C4-2B (cell line): ENCODE measurements around the gene KIAA0232.

Source experiments
- H3K27ac ChIP-seq: fragments of 450-650 bp; 2 replicates; pipeline ENCODE4 v1.5.1; 2017
- ZFX ChIP-seq: fragments of 450-650 bp; IDR thresholded peaks from 2 replicates; pipeline ENCODE4 v1.6.1; 2017
- TF ChIP-seq, protein P1 (sequence below): fragments of 450-650 bp; conservative IDR thresholded peaks from 2 replicates; pipeline ENCODE4 v1.5.1; 2017; ENCODE audit warnings: mild to moderate bottlenecking

Gene KIAA0232

DNA sequence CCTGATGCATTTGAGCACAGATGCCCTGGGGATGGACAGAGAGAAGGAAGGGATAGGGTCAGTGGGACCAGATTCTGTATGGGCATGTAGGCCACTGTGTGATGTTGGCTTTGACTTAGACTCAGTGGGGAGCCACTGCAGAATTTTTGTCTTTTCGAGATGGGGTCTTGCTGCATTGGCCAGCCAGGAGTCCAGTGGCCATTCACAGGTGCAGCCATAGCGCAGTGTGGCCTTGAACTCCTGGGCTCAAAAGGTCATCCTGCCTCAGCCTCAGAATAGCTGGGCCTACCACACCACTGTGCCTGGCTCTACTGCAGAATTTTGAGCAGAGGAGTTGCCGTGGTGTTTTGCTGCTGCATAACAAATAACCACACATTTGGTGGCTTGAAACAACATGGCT, 149.9 kb downstream of the KIAA0232 start:
- TF ChIP-seq, protein P1, sequence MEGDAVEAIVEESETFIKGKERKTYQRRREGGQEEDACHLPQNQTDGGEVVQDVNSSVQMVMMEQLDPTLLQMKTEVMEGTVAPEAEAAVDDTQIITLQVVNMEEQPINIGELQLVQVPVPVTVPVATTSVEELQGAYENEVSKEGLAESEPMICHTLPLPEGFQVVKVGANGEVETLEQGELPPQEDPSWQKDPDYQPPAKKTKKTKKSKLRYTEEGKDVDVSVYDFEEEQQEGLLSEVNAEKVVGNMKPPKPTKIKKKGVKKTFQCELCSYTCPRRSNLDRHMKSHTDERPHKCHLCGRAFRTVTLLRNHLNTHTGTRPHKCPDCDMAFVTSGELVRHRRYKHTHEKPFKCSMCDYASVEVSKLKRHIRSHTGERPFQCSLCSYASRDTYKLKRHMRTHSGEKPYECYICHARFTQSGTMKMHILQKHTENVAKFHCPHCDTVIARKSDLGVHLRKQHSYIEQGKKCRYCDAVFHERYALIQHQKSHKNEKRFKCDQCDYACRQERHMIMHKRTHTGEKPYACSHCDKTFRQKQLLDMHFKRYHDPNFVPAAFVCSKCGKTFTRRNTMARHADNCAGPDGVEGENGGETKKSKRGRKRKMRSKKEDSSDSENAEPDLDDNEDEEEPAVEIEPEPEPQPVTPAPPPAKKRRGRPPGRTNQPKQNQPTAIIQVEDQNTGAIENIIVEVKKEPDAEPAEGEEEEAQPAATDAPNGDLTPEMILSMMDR: no peak
- no peak for TF ChIP-seq ZFX
- H3K27ac ChIP-seq: no peak overlapping the region

DNA sequence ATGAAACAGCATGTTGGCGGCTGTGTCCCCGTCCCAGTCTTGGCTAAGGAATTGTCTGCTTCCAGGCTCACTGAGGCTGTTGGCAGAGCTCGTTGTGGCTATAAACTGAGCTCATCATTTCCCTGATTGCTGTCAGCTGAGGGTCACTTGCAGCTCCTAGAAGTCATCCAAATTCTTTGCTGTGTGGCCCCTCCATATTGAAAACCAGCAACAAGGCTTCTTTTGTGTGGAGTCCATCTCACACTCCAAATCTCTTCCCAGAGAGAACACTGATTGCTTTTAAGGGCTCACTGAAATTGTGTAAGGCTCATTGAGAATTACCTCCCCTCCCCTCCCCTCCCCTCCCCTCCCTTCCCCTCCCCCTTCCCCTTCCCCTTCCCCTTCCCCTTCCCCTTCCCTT, 150.4 kb downstream of the KIAA0232 start:
- H3K27ac ChIP-seq: no peak overlapping the region
- TF ChIP-seq, protein P1: no peak
- TF ChIP-seq ZFX: no peak
